Upper lobe of right lung (tissue), 1 donor: ENCODE results near the gene PRR16. TPM values are rescaled to one million over a fixed set of nuclear protein-coding genes. Genes with fewer than 3 reads are reported as not detected.

ENCODE experiments used
- ATAC-seq: fragments of 200-7000 bp; cut with Tn5 transposase; one replicate; pipeline ENCODE4 v1.9.1; 2020; ENCODE audit warnings: mild to moderate bottlenecking, moderate library complexity
- DNase-seq: peaks from one replicate; pipeline ENCODE4 v3.0.0-alpha.2; 2020
- H3K27ac ChIP-seq: fragments of 200-600 bp; one replicate; pipeline ENCODE4 v1.8.0; 2022
- H3K27me3 ChIP-seq: fragments of 200-600 bp; one replicate; pipeline ENCODE4 v1.8.0; 2022; ENCODE audit warnings: mild to moderate bottlenecking
- H3K36me3 ChIP-seq: fragments of 200-600 bp; one replicate; pipeline ENCODE4 v1.8.0; 2022
- H3K4me1 ChIP-seq: fragments of 200-600 bp; one replicate; pipeline ENCODE4 v1.8.0; 2022
- H3K4me3 ChIP-seq: fragments of 200-600 bp; one replicate; pipeline ENCODE4 v1.8.0; 2022; ENCODE audit warnings: mild to moderate bottlenecking
- H3K9me3 ChIP-seq: fragments of 200-600 bp; one replicate; pipeline ENCODE4 v1.8.0; 2022
- intact Hi-C: fragments of 100-400 bp; cut with DNase I; formaldehyde crosslinking; loops from one replicate; pipeline ENCODE4 v1.11.0; 2022
- total RNA-seq: library from RNA; stranded (reverse); fragmentation: NEBNext Ultra II Directional; extraction: Animal tissue kit (Norgen Biotek cat#: 25700); gene quantifications from one replicate; pipeline ENCODE4 v1.2.1, GENCODE V29; 2021
- TF ChIP-seq, protein P1 (sequence below): fragments of 200-600 bp; IDR thresholded peaks from one replicate; pipeline ENCODE4 v1.8.0; 2022; ENCODE audit warnings: antibody characterized with exemption
- donor health status: DM: no; HTN: yes; CAD: no; lungs with severe emphysema.

The PRR16 gene
- total RNA-seq, 1 donor from 2014 or later: 3.1 TPM

DNA sequence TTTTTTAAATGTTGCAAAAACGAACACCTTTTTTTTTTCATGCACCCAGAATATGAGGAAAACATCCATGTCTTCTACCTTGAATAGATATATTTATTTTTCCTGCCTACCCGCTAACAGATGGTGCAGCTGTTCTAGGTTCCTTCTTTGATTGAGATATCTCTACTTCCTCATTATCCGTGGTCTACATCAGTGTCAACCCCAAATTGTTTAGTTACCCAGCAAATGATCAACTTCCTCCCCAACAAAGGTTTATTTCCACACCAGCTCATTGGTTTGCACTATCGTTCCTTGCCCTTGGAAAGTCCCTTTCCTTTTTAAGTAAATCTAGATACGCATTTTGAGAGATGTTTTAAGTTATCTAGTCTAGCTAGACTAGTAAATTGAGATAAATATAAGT lies 166.4 kb downstream of the PRR16 start:
- intact Hi-C loops: no loop called here
- H3K4me1 ChIP-seq: no peaks in the 10 kb centered on the region
- ATAC-seq: no peak
- H3K36me3 ChIP-seq: no peaks in the 10 kb centered on the region
- no peak overlapping the region for H3K27ac ChIP-seq
- H3K9me3 ChIP-seq: no peaks in the 10 kb centered on the region
- H3K4me3 ChIP-seq: no peak overlapping the region
- DNase-seq: no peak
- TF ChIP-seq, protein P1, sequence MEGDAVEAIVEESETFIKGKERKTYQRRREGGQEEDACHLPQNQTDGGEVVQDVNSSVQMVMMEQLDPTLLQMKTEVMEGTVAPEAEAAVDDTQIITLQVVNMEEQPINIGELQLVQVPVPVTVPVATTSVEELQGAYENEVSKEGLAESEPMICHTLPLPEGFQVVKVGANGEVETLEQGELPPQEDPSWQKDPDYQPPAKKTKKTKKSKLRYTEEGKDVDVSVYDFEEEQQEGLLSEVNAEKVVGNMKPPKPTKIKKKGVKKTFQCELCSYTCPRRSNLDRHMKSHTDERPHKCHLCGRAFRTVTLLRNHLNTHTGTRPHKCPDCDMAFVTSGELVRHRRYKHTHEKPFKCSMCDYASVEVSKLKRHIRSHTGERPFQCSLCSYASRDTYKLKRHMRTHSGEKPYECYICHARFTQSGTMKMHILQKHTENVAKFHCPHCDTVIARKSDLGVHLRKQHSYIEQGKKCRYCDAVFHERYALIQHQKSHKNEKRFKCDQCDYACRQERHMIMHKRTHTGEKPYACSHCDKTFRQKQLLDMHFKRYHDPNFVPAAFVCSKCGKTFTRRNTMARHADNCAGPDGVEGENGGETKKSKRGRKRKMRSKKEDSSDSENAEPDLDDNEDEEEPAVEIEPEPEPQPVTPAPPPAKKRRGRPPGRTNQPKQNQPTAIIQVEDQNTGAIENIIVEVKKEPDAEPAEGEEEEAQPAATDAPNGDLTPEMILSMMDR: no peak
- H3K27me3 ChIP-seq: no peaks in the 10 kb centered on the region

DNA sequence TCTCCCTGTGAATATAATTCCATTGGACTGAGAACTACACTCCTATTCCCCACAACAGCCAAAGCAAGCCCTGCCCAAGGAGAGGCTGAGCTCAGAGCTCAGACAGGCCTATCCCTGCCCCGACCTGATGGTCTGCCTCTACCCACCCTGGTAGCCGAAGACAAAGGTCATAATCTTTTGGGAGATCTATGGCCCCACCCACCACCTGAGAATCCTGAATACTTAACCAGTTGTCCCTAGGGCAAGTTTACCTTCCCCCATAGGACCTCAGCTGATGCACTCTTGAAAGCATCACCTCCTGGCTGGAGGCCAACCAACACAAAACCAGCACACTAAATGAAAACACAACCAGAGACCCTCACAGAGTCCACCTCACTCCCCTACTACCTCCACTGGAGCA lies 167.5 kb downstream of the PRR16 start:
- no peaks in the 10 kb centered on the region for H3K27me3 ChIP-seq
- H3K4me3 ChIP-seq: no peak overlapping the region
- TF ChIP-seq, protein P1: no peak
- intact Hi-C loops: no loop called here
- H3K9me3 ChIP-seq: no peaks in the 10 kb centered on the region
- no peak overlapping the region for H3K27ac ChIP-seq
- no peaks in the 10 kb centered on the region for H3K36me3 ChIP-seq
- H3K4me1 ChIP-seq: no peaks in the 10 kb centered on the region
- ATAC-seq (no peak), DNase-seq (no peak)

DNA sequence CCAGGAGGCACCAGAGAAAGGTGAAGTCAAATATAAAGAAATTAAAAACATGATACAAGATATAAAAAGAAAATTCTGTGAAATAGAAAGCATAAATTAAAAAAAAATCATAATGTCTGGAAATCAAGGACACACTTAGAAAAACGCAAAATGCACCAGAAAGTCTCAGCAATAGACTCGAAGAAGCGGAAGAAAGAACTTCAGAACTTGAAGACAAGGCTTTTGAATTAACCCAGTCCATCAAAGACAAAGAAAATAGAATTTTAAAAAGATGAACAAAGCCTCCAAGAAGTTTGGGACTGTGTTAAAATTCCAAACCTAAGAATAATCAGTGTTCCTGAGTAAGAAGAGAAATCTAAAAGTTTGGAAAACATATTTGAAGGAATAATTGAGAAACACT lies 168.3 kb downstream of the PRR16 start:
- no peak overlapping the region for H3K27ac ChIP-seq
- intact Hi-C loops: no loop called here
- no peaks in the 10 kb centered on the region for H3K9me3 ChIP-seq
- TF ChIP-seq, protein P1: no peak
- H3K27me3 ChIP-seq: no peaks in the 10 kb centered on the region
- no peak overlapping the region for H3K4me3 ChIP-seq
- no peaks in the 10 kb centered on the region for H3K36me3 ChIP-seq
- DNase-seq (no peak), ATAC-seq (no peak)
- no peaks in the 10 kb centered on the region for H3K4me1 ChIP-seq

DNA sequence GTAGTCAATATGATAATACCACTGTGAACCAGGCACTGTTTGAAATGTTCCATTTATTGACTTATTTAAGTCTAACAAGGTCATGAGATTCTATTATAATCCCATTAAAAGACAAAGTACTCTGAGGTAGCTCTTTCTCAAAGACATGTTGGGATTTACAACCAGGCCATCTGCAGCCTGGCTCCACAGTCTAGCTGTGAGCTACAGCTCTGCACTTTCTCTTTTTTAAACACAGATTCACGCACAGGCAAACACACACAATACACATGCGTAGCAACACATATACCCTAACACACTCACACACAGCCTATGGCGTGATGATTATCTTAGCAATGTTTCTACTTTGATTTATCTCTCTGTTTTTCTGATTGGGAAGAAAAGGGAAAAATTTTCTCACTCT lies 174.3 kb downstream of the PRR16 start:
- DNase-seq (no peak), ATAC-seq (no peak)
- intact Hi-C loops: no loop called here
- Histone ChIP-seq H3K36me3 (no peaks in the 10 kb centered on the region), H3K4me3 (no peak overlapping the region), H3K4me1 (no peaks in the 10 kb centered on the region), H3K27ac (no peak overlapping the region), H3K9me3 (no peaks in the 10 kb centered on the region), H3K27me3 (no peaks in the 10 kb centered on the region)
- TF ChIP-seq, protein P1: no peak

DNA sequence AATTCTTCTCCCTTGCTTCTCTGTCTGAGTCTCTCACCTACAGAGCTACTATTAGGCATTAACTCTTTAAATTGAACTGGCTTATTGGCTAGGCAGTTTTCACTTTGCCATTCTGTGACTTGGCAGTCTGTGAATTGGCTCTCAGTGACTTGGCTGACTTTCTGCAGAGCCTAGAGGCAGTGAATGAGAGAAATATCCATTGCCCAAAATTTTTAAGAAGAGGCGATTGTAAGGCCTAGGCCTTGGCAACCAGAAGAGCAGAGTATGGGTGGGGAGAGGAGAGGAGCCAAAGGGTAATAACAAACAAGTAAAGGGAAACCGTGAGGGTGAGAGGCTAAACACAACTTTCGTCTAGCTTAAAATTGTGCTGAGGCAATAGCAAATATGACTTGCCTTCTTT lies 176.7 kb downstream of the PRR16 start:
- no peak for ATAC-seq
- intact Hi-C loops: no loop called here
- TF ChIP-seq, protein P1: no peak

DNA sequence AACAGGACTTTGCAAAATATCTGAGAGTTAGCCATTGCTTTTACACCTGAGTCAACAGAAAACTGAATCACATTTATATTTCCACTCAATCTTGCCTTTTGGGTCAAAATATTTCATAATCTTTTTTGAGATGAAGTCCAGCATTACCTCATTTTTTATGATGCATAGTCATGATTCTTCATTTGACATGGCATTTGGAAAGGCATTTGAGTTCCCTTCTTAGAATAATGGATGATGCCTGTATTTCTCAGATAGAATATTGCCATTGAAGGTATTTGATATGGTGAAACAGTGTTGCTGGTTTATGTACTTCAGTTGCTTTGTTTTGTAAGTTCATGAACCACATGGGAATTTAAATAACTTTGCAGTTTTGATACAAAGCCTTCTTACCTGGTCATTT lies 180.4 kb downstream of the PRR16 start:
- no peaks in the 10 kb centered on the region for H3K9me3 ChIP-seq
- TF ChIP-seq, protein P1: no peak
- DNase-seq (no peak), ATAC-seq (no peak)
- H3K27ac ChIP-seq: no peak overlapping the region
- intact Hi-C loops: no loop called here
- H3K4me3 ChIP-seq: no peak overlapping the region
- no peaks in the 10 kb centered on the region for H3K4me1 ChIP-seq
- no peaks in the 10 kb centered on the region for H3K36me3 ChIP-seq
- no peaks in the 10 kb centered on the region for H3K27me3 ChIP-seq

More for the DNA sequence above, 176.7 kb downstream of the PRR16 start:
- Histone ChIP-seq H3K4me1 (no peaks in the 10 kb centered on the region), H3K27ac (no peak overlapping the region), H3K27me3 (no peaks in the 10 kb centered on the region), H3K4me3 (no peak overlapping the region), H3K36me3 (no peaks in the 10 kb centered on the region), H3K9me3 (no peaks in the 10 kb centered on the region)
- DNase-seq: no peak
